GM21515 (cell line): ENCODE results near the gene PCDHB8.
"Not testable (repeated sequence)": the region's sequence is repeated elsewhere in the genome, so short reads cannot be mapped to it uniquely, and the experiment has no call there.

ENCODE experiments used
- ATAC-seq: cut with Tn5 transposase; IDR thresholded peaks from one replicate; pipeline ENCODE4 v1.9.1; 2021; ENCODE audit not compliant: unreplicated experiment

The PCDHB8 gene

GRCh38 chr5:141184117-141184855 lies 6.7 kb downstream of the PCDHB8 start:
- not testable (repeated sequence) for ATAC-seq

- no peak for ATAC-seq
These were observed 9.4 kb downstream of the PCDHB8 start, which contains the start of gene PCDHB9 for GRCh38 chr5:141186897-141187512. PCDHB9 (plus strand) TSS chr5:141187161; CDS start chr5:141187319, 158 bp downstream.

GRCh38 chr5:141188682-141189081 lies 11.1 kb downstream of the PCDHB8 start:
- not testable (repeated sequence) for ATAC-seq

- not testable (repeated sequence) for ATAC-seq
These were observed 11.5 kb downstream of the PCDHB8 start for GRCh38 chr5:141189131-141189530.

- ATAC-seq: no peak
These were observed 14.6 kb downstream of the PCDHB8 start, which contains the start of gene PCDHB10 for GRCh38 chr5:141192110-141192725. PCDHB10 (plus strand) TSS chr5:141192353; CDS start chr5:141192553, 200 bp downstream.

GRCh38 chr5:141194332-141194731 lies 16.7 kb downstream of the PCDHB8 start:
- ATAC-seq: not testable (repeated sequence)

- ATAC-seq: no peak
These were observed 18.8 kb downstream of the PCDHB8 start for GRCh38 chr5:141196363-141196762.

- no peak for ATAC-seq
These were observed 22.0 kb downstream of the PCDHB8 start, which contains the start of gene PCDHB11 for GRCh38 chr5:141199359-141200235. PCDHB11 (plus strand) TSS chr5:141199627; CDS start chr5:141199775, 148 bp downstream.

GRCh38 chr5:141201126-141201525 lies 23.5 kb downstream of the PCDHB8 start:
- ATAC-seq: not testable (repeated sequence)

- not testable (repeated sequence) for ATAC-seq
These were observed 24.1 kb downstream of the PCDHB8 start for GRCh38 chr5:141201646-141202045.

- ATAC-seq: no peak
These were observed 30.9 kb downstream of the PCDHB8 start, which contains the start of gene PCDHB12 for GRCh38 chr5:141208478-141208877. PCDHB12 (plus strand) TSS chr5:141208719; CDS start chr5:141208908, 189 bp downstream.

- ATAC-seq: not testable (repeated sequence)
These were observed 32.7 kb downstream of the PCDHB8 start for GRCh38 chr5:141210281-141210680.

- ATAC-seq: not testable (repeated sequence)
These were observed 33.3 kb downstream of the PCDHB8 start for GRCh38 chr5:141210849-141211248.

- ATAC-seq: not testable (repeated sequence)
These were observed 36.2 kb downstream of the PCDHB8 start, which contains the start of gene PCDHB13 for GRCh38 chr5:141213656-141214339. PCDHB13 (plus strand) TSS chr5:141213919; CDS start chr5:141214124, 205 bp downstream.

GRCh38 chr5:141214583-141214982 lies 37.0 kb downstream of the PCDHB8 start:
- ATAC-seq: not testable (repeated sequence)

GRCh38 chr5:141215504-141215903 lies 37.9 kb downstream of the PCDHB8 start:
- ATAC-seq: not testable (repeated sequence)

- ATAC-seq: not testable (repeated sequence)
These were observed 38.4 kb downstream of the PCDHB8 start for GRCh38 chr5:141216035-141216434.

- ATAC-seq: no peak
These were observed 45.7 kb downstream of the PCDHB8 start, which contains the start of gene PCDHB14 for GRCh38 chr5:141223112-141223783. PCDHB14 (plus strand) TSS chr5:141223343; CDS start chr5:141223506, 163 bp downstream.

- ATAC-seq: not testable (repeated sequence)
These were observed 47.3 kb downstream of the PCDHB8 start for GRCh38 chr5:141224844-141225243.
